ENCODE data around the gene C17orf114.

C17orf114 gene

GRCh38 chr17:4782652-4783051 lies 19.5 kb downstream of the C17orf114 start:
- H3K36me3 ChIP-seq (ENCODE audit: control insufficient read depth in 4 of 4, insufficient read depth in 3 of 4, low read depth in 1 of 4, low read length in 3 of 4), result peaks cover 0 to 3% (median under 1%) of the 10 kb centered on the region in 4 donors
- H3K9me3 ChIP-seq (ENCODE audit: control insufficient read depth in 4 of 4, low read length in 3 of 4), result no peaks in the 10 kb centered on the region
- peaks cover 0 to 11% (median 3%) of the 10 kb centered on the region in 4 donors for H3K4me1 ChIP-seq (ENCODE audit: control insufficient read depth in 4 of 4, insufficient read depth in 4 of 4, low read length in 3 of 4)
- no peaks in the 10 kb centered on the region for H3K27me3 ChIP-seq (ENCODE audit: control insufficient read depth in 4 of 4, insufficient read depth in 4 of 4, low read length in 3 of 4)
- H3K9ac ChIP-seq (ENCODE audit: low read depth in 1 of 2, low read length in 2 of 2), result no peak overlapping the region
- TF ChIP-seq FOXA2 (IDR thresholded peaks at IDR 0.05) (no peak), RAD21 (IDR thresholded peaks at IDR 0.05) (no peak), FOXA1 (IDR thresholded peaks at IDR 0.05) (no peak), ATF3 (IDR thresholded peaks at IDR 0.05) (no peak), TAF1 (conservative IDR thresholded peaks at IDR 0.05) (no peak), CTCF (IDR thresholded peaks at IDR 0.05; ENCODE audit: low read depth, low read length, missing input control) (no peak), REST (IDR thresholded peaks at IDR 0.05) (no peak), NR2F2 (IDR thresholded peaks at IDR 0.05) (no peak), SP1 (IDR thresholded peaks at IDR 0.05) (no peak), ZBTB33 (IDR thresholded peaks at IDR 0.05) (no peak), RXRA (IDR thresholded peaks at IDR 0.05) (no peak), MAX (IDR thresholded peaks at IDR 0.05) (no peak)
- WGBS, result 71% methylated on average over 28 of the region's 28 CpGs
- DNase-seq (ENCODE audit: low spot score), result no peak
- no peak overlapping the region for H3K27ac ChIP-seq (ENCODE audit: low read depth in 1 of 2, low read length in 2 of 2)
- no peak overlapping the region for H3K4me3 ChIP-seq (ENCODE audit: low read depth in 1 of 3, low read length in 3 of 3)

DNA sequence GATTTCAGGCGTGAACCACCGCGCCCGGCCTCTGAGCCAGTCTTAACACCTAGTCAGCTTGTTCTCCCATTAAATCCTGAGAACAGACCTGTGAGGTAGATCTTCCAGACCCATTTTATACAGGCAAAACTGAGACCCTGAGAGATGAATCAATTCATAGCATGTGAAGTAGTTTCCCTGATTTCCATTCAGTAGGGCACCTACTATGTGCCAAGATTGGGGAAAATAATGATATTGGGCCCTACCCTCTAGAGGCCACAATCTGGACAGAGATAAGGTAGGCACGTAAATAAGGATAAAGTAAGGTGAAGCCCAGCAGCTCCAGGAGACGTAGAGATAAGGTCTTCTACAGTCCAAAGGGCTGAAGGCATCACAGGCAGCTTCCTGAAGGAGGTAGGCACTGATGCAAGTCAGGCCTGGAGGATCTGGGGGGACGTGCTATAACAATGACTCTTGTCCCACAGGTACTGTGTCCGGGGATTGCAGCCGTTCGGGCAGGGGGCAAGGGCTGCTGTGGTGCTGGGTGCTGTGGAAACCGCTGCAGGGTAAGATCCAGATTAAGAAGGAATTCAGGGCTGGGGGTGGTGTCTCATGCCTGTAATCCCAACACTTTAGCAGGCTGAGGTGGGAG lies 21.7 kb downstream of the C17orf114 start:
- Histone ChIP-seq H3K27me3 (ENCODE audit: control insufficient read depth in 4 of 4, insufficient read depth in 4 of 4, low read length in 3 of 4) (no peaks in the 10 kb centered on the region), H3K4me1 (ENCODE audit: control insufficient read depth in 4 of 4, insufficient read depth in 4 of 4, low read length in 3 of 4) (no peaks in the 10 kb centered on the region), H3K9ac (ENCODE audit: low read depth in 1 of 2, low read length in 2 of 2) (no peak overlapping the region), H3K4me3 (ENCODE audit: low read depth in 1 of 3, low read length in 3 of 3) (no peak overlapping the region), H3K27ac (ENCODE audit: low read depth in 1 of 2, low read length in 2 of 2) (no peak overlapping the region), H3K9me3 (ENCODE audit: control insufficient read depth in 4 of 4, low read length in 3 of 4) (no peaks in the 10 kb centered on the region), H3K36me3 (ENCODE audit: control insufficient read depth in 4 of 4, insufficient read depth in 3 of 4, low read depth in 1 of 4, low read length in 3 of 4) (peaks cover 0 to 3% (median under 1%) of the 10 kb centered on the region in 4 donors)
- DNase-seq (ENCODE audit: low spot score), result no peak
- no peak for TF ChIP-seq RXRA (IDR thresholded peaks at IDR 0.05)
- no peak for TF ChIP-seq JUND (IDR thresholded peaks at IDR 0.05)
- no peak for TF ChIP-seq CTCF (IDR thresholded peaks at IDR 0.05; ENCODE audit: low read depth, low read length, missing input control)
- TF ChIP-seq EGR1 (IDR thresholded peaks at IDR 0.05; ENCODE audit: low read depth in 2 of 2), result no peak
- no peak for TF ChIP-seq YY1 (IDR thresholded peaks at IDR 0.05)
- no peak for TF ChIP-seq HNF4A (conservative IDR thresholded peaks at IDR 0.05)
- TF ChIP-seq REST (IDR thresholded peaks at IDR 0.05), result no peak
- TF ChIP-seq SP1 (IDR thresholded peaks at IDR 0.05), result no peak
- TF ChIP-seq FOXA1 (IDR thresholded peaks at IDR 0.05), result no peak
- 84% methylated on average over 11 of the region's 11 CpGs for WGBS
